CD4-positive, alpha-beta T cell (primary cell): ENCODE results near the gene F8. TPM values are rescaled to one million over a fixed set of nuclear protein-coding genes. Genes with fewer than 3 reads are reported as not detected.

Source experiments
- ATAC-seq: fragments of 200-7000 bp; cut with Tn5 transposase; one replicate; pipeline ENCODE4 v1.10.0; 2022; ENCODE audit warnings: mild to moderate bottlenecking; ENCODE audit not compliant: poor library complexity
- CTCF ChIA-PET: fragments of 350-600 bp; sonication (Branson Sonifier 250); formaldehyde crosslinking; loops from one replicate; lab custom pipeline; 2021; ENCODE audit warnings: antibody characterized with exemption, inconsistent platforms; lab: Charles Lee
- POLR2A ChIA-PET: fragments of 350-600 bp; sonication (Branson Sonifier 250); formaldehyde crosslinking; loops from one replicate; lab custom pipeline; 2021; ENCODE audit warnings: antibody characterized with exemption, inconsistent platforms; lab: Charles Lee
- DNase-seq, 14 experiments: peaks; one replicate each; pipeline ENCODE4 v3.0.0-alpha.2; 2013 to 2020; ENCODE audit warnings: mixed read lengths in 2 of 14
- H3K27ac ChIP-seq, 2 donors: one replicate each; pipeline versions ENCODE4 v1.5.1 to v1.7.0; 2013; ENCODE audit warnings: low read length in 2 of 2, low read depth in 1 of 2, mild to moderate bottlenecking in 1 of 2
- H3K27me3 ChIP-seq, 2 experiments: 1 replicate in 1 of 2; 2 replicates in 1 of 2; pipeline versions ENCODE4 v1.6.1 to v1.7.0; 2013; ENCODE audit warnings: low read length in 2 of 2, control low read depth in 1 of 2, mild to moderate bottlenecking in 1 of 2, moderate library complexity in 1 of 2; ENCODE audit not compliant: insufficient read depth in 2 of 2, control insufficient read depth in 1 of 2
- H3K36me3 ChIP-seq: one replicate; pipeline ENCODE4 v1.6.1; 2013; ENCODE audit warnings: low read length, control low read depth; ENCODE audit not compliant: insufficient read depth
- H3K4me1 ChIP-seq: one replicate; pipeline ENCODE4 v1.6.1; 2013; ENCODE audit warnings: low read length, control low read depth; ENCODE audit not compliant: insufficient read depth
- H3K4me3 ChIP-seq: one replicate; pipeline ENCODE4 v1.5.1; 2013; ENCODE audit warnings: mild to moderate bottlenecking, low read length, moderate library complexity
- H3K9me3 ChIP-seq, 2 experiments: 1 replicate in 1 of 2; 2 replicates in 1 of 2; pipeline versions ENCODE4 v1.6.1 to v1.7.0; 2013; ENCODE audit warnings: low read length in 2 of 2, mild to moderate bottlenecking in 2 of 2, control low read depth in 1 of 2, moderate library complexity in 1 of 2; ENCODE audit not compliant: control insufficient read depth in 1 of 2, insufficient read depth in 1 of 2
- H3K27ac Mint-ChIP-seq: one replicate; pipeline ENCODE4 v1.8.0; 2020; ENCODE audit warnings: mixed read lengths
- H3K27me3 Mint-ChIP-seq: one replicate; pipeline ENCODE4 v1.8.0; 2021; ENCODE audit warnings: mixed read lengths
- H3K36me3 Mint-ChIP-seq: one replicate; pipeline ENCODE4 v1.8.0; 2021; ENCODE audit warnings: low read depth, mixed read lengths
- H3K4me1 Mint-ChIP-seq: one replicate; pipeline ENCODE4 v1.8.0; 2021; ENCODE audit warnings: low read depth, mixed read lengths
- H3K4me3 Mint-ChIP-seq: one replicate; pipeline ENCODE4 v1.8.0; 2020; ENCODE audit warnings: mild to moderate bottlenecking, mixed read lengths
- H3K9me3 Mint-ChIP-seq: one replicate; pipeline ENCODE4 v1.8.0; 2020; ENCODE audit warnings: mixed read lengths
- CTCF ChIP-seq: fragments of 200-600 bp; IDR thresholded peaks from one replicate; pipeline ENCODE4 v1.8.0; 2022; ENCODE audit warnings: antibody characterized with exemption, mild to moderate bottlenecking
- intact Hi-C, 2 experiments: fragments of 100-400 bp; cut with DNase I in 1 of 2; cut with micrococcal nuclease in 1 of 2; formaldehyde crosslinking; loops; one replicate each; pipeline versions ENCODE4 v1.15.1 to v1.9.0; 2023 to 2025; cut with DNase I, micrococcal nuclease
- total RNA-seq, 174 experiments: library from RNA in 2 of 174; stranded (reverse) in 2 of 174; gene quantifications; one replicate each; pipeline ENCODE4 v1.2.3 and lab custom pipeline; 2021 to 2026

Gene F8
- total RNA-seq, 2 experiments from 2014 or later = 0.66 to 0.67 TPM

DNA sequence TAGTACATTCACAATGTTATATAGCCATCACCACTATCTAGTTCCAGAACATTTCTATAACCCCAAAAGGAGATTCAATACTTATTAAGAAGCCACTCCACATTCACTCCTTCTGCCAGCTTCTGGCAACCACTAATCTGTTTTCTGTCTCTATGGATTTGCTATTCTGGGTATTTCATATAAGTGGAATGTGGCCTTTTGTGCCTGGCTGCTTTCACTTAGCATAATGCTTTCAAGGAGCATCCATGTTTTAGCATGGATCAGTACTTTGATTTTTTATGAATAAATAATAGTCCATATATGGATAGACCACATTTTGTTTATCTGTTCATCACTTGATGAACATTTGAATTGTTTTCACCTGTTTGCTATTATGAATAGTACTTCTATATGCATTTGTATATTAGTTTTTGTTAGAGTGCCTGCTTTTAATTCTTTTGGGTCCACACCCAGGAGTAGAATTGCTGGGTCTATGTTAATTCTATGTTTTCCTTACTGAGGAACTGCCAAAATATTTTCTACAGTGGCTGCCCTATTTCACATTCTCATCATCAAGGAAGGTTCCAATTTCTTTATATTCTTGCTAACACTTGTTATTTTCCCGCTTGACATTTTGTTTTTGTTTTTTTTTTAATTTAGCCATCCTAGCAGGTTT is 171.4 kb downstream of the F8 start:
- Mint-ChIP-seq H3K4me1 (no peaks in the 10 kb centered on the region), H3K27me3 (no peaks in the 10 kb centered on the region), H3K27ac (no peak overlapping the region), H3K36me3 (no peaks in the 10 kb centered on the region), H3K9me3 (no peaks in the 10 kb centered on the region), H3K4me3 (no peak overlapping the region)
- Histone ChIP-seq H3K4me3 (no peak overlapping the region), H3K4me1 (no peaks in the 10 kb centered on the region), H3K27me3 (no peaks in the 10 kb centered on the region), H3K36me3 (no peaks in the 10 kb centered on the region), H3K27ac (no peak overlapping the region), H3K9me3 (no peaks in the 10 kb centered on the region)
- intact Hi-C loops = no loop called here
- CTCF ChIA-PET = no interaction called here
- POLR2A ChIA-PET = no interaction called here
- TF ChIP-seq CTCF = no peak
- no peak for ATAC-seq
- no peak for DNase-seq

DNA sequence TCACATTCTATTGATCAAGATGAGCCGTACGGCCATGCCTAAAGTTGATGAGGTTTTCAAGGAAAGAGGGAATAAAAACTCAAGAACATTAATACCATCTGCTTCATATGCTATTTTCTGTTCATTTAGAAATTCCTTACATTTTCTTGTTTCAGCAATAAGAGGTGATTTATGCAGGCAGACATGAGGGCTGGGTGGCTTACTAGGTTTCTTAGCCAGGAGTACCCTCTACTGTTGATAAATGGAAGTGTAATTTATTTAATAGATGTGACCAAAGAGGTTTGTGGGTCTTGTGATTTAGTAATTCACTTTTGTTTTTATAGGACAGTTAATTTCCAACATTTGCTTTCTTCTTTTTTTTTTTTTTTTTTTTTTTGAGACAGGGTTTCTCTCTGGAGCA is 181.7 kb downstream of the F8 start:
- DNase-seq (peak in 5 of 14 experiments; percentile 1 to 66 (median 58)), ATAC-seq (peak; percentile 68)
- H3K36me3 Mint-ChIP-seq = no peaks in the 10 kb centered on the region
- Histone ChIP-seq H3K27me3 (no peaks in the 10 kb centered on the region), H3K4me1 (no peaks in the 10 kb centered on the region), H3K36me3 (no peaks in the 10 kb centered on the region), H3K4me3 (no peak overlapping the region), H3K9me3 (no peaks in the 10 kb centered on the region), H3K27ac (no peak overlapping the region)
- intact Hi-C loops = loop anchor here in 1 of 2 experiments (2.0 to 10.0 kb wide), 2 partner anchors 78 to 126 kb away; partner anchors contain the start of gene DKC1
- ChIA-PET CTCF (no interaction called here), POLR2A (no interaction called here)
- H3K9me3 Mint-ChIP-seq = no peaks in the 10 kb centered on the region
- no peaks in the 10 kb centered on the region for H3K4me1 Mint-ChIP-seq
- no peaks in the 10 kb centered on the region for H3K27me3 Mint-ChIP-seq
- peak; percentile 65 for TF ChIP-seq CTCF
- H3K4me3 Mint-ChIP-seq = no peak overlapping the region
- H3K27ac Mint-ChIP-seq = no peak overlapping the region

GRCh38 chrX:154836163-154836562 is 186.4 kb downstream of the F8 start:
- Mint-ChIP-seq H3K4me1 (no peaks in the 10 kb centered on the region), H3K27me3 (no peaks in the 10 kb centered on the region), H3K27ac (no peak overlapping the region), H3K9me3 (no peaks in the 10 kb centered on the region), H3K4me3 (no peak overlapping the region), H3K36me3 (no peaks in the 10 kb centered on the region)
- no peak for TF ChIP-seq CTCF
- POLR2A ChIA-PET = no interaction called here
- DNase-seq (no peak), ATAC-seq (no peak)
- CTCF ChIA-PET = no interaction called here
- H3K36me3 ChIP-seq = no peaks in the 10 kb centered on the region
- intact Hi-C loops = loop anchor here in 1 of 2 experiments (5.0 to 10.0 kb wide), 2 partner anchors 84 to 161 kb away; partner anchors contain the start of gene GAB3
- H3K4me3 ChIP-seq = no peak overlapping the region
- no peak overlapping the region for H3K27ac ChIP-seq
- H3K4me1 ChIP-seq = no peaks in the 10 kb centered on the region
- H3K9me3 ChIP-seq = no peaks in the 10 kb centered on the region
- no peaks in the 10 kb centered on the region for H3K27me3 ChIP-seq
